GM18511 (cell line): Measurements from ENCODE around the gene NCLN.

ENCODE experiments used
- ATAC-seq: cut with Tn5 transposase; IDR thresholded peaks from one replicate; pipeline ENCODE4 v1.9.1; 2021; ENCODE audit warnings: mild to moderate bottlenecking, moderate library complexity; ENCODE audit not compliant: unreplicated experiment

Gene NCLN

DNA sequence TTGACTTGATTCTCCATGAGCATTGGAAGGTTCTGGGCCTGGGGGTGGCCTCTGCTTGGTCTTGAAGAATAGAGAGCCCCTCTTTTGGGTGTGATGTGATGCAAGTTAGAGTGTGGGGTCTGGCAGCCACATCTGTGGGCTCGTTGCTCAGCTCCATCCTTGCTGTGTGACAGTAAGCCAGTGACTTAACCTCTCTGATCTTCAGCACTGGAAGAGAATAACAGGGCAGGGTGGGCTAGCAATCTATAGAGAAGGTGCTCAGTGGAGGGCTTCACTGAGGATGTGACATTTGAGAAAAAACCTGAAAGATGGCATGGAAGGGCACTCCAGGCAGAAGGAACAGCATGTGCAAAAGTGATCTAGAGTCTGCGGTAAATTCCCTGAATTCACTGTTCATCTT lies 66.9 kb downstream of the NCLN start:
- no peak for ATAC-seq

DNA sequence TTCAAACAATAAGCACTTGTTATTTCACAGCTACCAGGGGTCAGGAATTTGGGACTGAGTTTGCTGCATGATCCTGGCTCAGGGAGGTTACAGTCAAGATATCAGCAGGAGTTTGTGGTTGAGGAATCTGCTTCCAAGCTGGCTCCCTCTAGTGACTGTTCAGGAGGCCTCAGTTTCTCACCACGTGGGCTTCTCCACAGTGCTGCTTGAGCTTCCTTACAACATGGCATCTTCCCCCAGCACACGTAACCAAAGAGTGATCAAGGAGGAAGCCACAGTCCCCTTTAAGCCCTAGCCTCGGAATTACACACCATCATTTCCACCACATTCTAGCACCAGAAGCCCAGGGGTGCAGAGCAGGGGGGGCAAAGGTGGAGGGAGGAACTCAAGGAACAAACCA lies 67.5 kb downstream of the NCLN start:
- ATAC-seq: no peak

DNA sequence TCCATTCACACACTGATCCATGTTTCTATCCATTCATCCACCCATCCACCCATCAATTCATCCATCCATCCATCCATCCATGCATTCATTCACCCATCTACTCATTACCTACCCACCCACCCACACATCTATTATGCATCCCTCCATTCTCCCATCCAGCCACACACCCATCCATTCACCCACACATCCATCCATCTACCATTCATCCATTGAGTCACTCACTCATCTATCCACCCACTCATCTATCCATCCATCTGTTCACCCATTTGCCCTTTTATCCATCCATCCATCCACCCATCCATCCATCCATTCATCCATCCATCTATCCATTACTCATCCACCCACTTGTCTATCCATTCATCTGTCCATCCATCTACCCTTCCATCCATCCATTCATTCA lies 68.8 kb downstream of the NCLN start:
- no peak for ATAC-seq

DNA sequence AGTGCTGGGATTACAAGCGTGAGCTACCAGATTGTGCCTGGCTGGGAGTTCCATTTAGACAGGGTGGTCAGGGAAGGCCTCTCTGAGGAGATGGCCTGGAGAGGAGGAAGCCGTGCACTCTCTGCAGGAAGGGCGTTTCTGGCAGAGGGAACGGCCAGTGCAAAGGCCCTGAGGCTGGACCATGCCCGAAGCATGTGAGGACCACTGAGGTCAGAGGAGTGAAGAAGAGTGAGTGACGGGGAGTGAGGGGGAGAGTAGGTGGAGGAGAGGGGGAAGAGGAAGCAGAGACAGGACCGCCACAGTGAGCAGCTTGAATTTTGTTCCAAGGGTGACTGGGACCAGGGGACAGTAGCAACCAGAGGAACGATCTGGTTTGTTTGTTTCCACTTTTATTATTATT lies 71.3 kb downstream of the NCLN start:
- no peak for ATAC-seq
